H9 (cell line): Measurements from ENCODE around the gene MARVELD1. TPM values are rescaled to one million over a fixed set of nuclear protein-coding genes. Genes with fewer than 3 reads are reported as not detected.

Experiments
- DNase-seq: peaks from one replicate; pipeline ENCODE4 v3.0.0-alpha.2; 2017
- H2AFZ ChIP-seq: one replicate; pipeline ENCODE4 v1.6.1; 2013; ENCODE audit warnings: mild to moderate bottlenecking, low read length, control low read depth, moderate library complexity
- H2AK5ac ChIP-seq: 2 replicates; pipeline ENCODE4 v1.6.1; 2013; ENCODE audit warnings: low read length, control low read depth, mixed read lengths; ENCODE audit not compliant: insufficient read length
- H2BK120ac ChIP-seq: one replicate; pipeline ENCODE4 v1.6.1; 2013; ENCODE audit warnings: low read depth, mild to moderate bottlenecking, low read length, control low read depth, inconsistent platforms; ENCODE audit not compliant: poor library complexity, severe bottlenecking
- H2BK12ac ChIP-seq: 2 replicates; pipeline ENCODE4 v1.6.1; 2013; ENCODE audit warnings: low read length, control low read depth, mixed read lengths, low read depth; ENCODE audit not compliant: insufficient read length
- H2BK15ac ChIP-seq: 2 replicates; pipeline ENCODE4 v1.6.1; 2013; ENCODE audit warnings: low read depth, low read length, control low read depth
- H2BK20ac ChIP-seq: one replicate; pipeline ENCODE4 v1.6.1; 2013; ENCODE audit warnings: low read depth, mild to moderate bottlenecking, low read length, control low read depth, inconsistent platforms; ENCODE audit not compliant: poor library complexity, severe bottlenecking
- H2BK5ac ChIP-seq: 2 replicates; pipeline ENCODE4 v1.6.1; 2013; ENCODE audit warnings: low read length, control low read depth, mixed read lengths; ENCODE audit not compliant: insufficient read length
- H3K14ac ChIP-seq: 2 replicates; pipeline ENCODE4 v1.6.1; 2013; ENCODE audit warnings: low read length, control low read depth; ENCODE audit not compliant: insufficient read depth
- H3K18ac ChIP-seq: 2 replicates; pipeline ENCODE4 v1.6.1; 2013; ENCODE audit warnings: low read depth, mild to moderate bottlenecking, mixed read lengths, low read length, control low read depth; ENCODE audit not compliant: insufficient read length
- H3K23ac ChIP-seq: 2 replicates; pipeline ENCODE4 v1.6.1; 2013; ENCODE audit warnings: low read length, control low read depth, mixed read lengths, low read depth; ENCODE audit not compliant: insufficient read length
- H3K23me2 ChIP-seq: 2 replicates; pipeline ENCODE4 v1.6.1; 2013; ENCODE audit warnings: low read depth, mild to moderate bottlenecking, mixed read lengths, low read length, control low read depth; ENCODE audit not compliant: insufficient read length, poor library complexity, severe bottlenecking
- H3K27ac ChIP-seq: 2 replicates; pipeline ENCODE4 v1.5.1; 2013; ENCODE audit warnings: low read length, control low read depth, mixed read lengths, low read depth; ENCODE audit not compliant: insufficient read length
- H3K27me3 ChIP-seq: 2 replicates; pipeline ENCODE4 v1.6.1; 2013; ENCODE audit warnings: low read length, control low read depth, inconsistent platforms; ENCODE audit not compliant: insufficient read depth
- H3K4ac ChIP-seq: 2 replicates; pipeline ENCODE4 v1.6.1; 2013; ENCODE audit warnings: low read depth, mild to moderate bottlenecking, control low read depth, inconsistent platforms, low read length, moderate library complexity
- H3K4me1 ChIP-seq: 2 replicates; pipeline ENCODE4 v1.6.1; 2013; ENCODE audit warnings: low read length, control low read depth, inconsistent platforms; ENCODE audit not compliant: insufficient read depth
- H3K4me2 ChIP-seq: 2 replicates; pipeline ENCODE4 v1.6.1; 2013; ENCODE audit warnings: low read length, control low read depth, mixed read lengths; ENCODE audit not compliant: insufficient read length, insufficient read depth
- H3K56ac ChIP-seq: 2 replicates; pipeline ENCODE4 v1.6.1; 2013; ENCODE audit warnings: low read depth, mild to moderate bottlenecking, mixed read lengths, low read length, control low read depth; ENCODE audit not compliant: insufficient read length
- H3K79me1 ChIP-seq: 2 replicates; pipeline ENCODE4 v1.6.1; 2013; ENCODE audit warnings: low read depth, mild to moderate bottlenecking, moderate library complexity, low read length, control low read depth, inconsistent platforms; ENCODE audit not compliant: insufficient read depth, poor library complexity, severe bottlenecking
- H3K79me2 ChIP-seq: 2 replicates; pipeline ENCODE4 v1.6.1; 2013; ENCODE audit warnings: low read length, control low read depth, inconsistent platforms; ENCODE audit not compliant: insufficient read depth
- H3K9ac ChIP-seq: 2 replicates; pipeline ENCODE4 v1.6.1; 2013; ENCODE audit warnings: low read length, control low read depth, mixed read lengths; ENCODE audit not compliant: insufficient read length; ENCODE audit errors: extremely low read depth
- H3K9me3 ChIP-seq: one replicate; pipeline ENCODE4 v1.6.1; 2013; ENCODE audit warnings: low read depth, low read length, inconsistent platforms; ENCODE audit not compliant: control insufficient read depth
- H3T11ph ChIP-seq: one replicate; pipeline ENCODE4 v1.6.1; 2013; ENCODE audit warnings: mild to moderate bottlenecking, low read length, control low read depth, inconsistent platforms
- H4K20me1 ChIP-seq: one replicate; pipeline ENCODE4 v1.6.1; 2013; ENCODE audit not compliant: control insufficient read depth, insufficient read length, insufficient read depth
- H4K5ac ChIP-seq: 2 replicates; pipeline ENCODE4 v1.6.1; 2013; ENCODE audit warnings: low read depth, mild to moderate bottlenecking, mixed read lengths, low read length, control low read depth; ENCODE audit not compliant: insufficient read length
- H4K8ac ChIP-seq: replicated peaks from 2 replicates; pipeline ENCODE4 v1.6.1; 2013; ENCODE audit warnings: low read length, control low read depth, mixed read lengths, low read depth; ENCODE audit not compliant: insufficient read length
- H4K91ac ChIP-seq: 2 replicates; pipeline ENCODE4 v1.6.1; 2013; ENCODE audit warnings: low read depth, mild to moderate bottlenecking, moderate library complexity, mixed read lengths, low read length, control low read depth; ENCODE audit not compliant: insufficient read length
- H3K27ac Mint-ChIP-seq, 3 experiments: 2 replicates in 2 of 3; 3 replicates in 1 of 3; pipeline ENCODE4 v1.8.0; 2020 to 2021; ENCODE audit warnings: mixed read lengths in 3 of 3, mild to moderate bottlenecking in 1 of 3, moderate library complexity in 1 of 3
- H3K27me3 Mint-ChIP-seq: 2 replicates; pipeline ENCODE4 v1.8.0; 2021; ENCODE audit warnings: low read depth, mild to moderate bottlenecking, moderate library complexity, mixed read lengths
- H3K36me3 Mint-ChIP-seq, 3 experiments: 2 replicates in 2 of 3; 3 replicates in 1 of 3; pipeline ENCODE4 v1.8.0; 2020 to 2021; ENCODE audit warnings: low read depth in 3 of 3, mixed read lengths in 3 of 3; ENCODE audit not compliant: insufficient read depth in 1 of 3
- H3K4me1 Mint-ChIP-seq, 2 experiments: 2 replicates each; pipeline ENCODE4 v1.8.0; 2020; ENCODE audit warnings: mixed read lengths in 2 of 2
- H3K4me3 Mint-ChIP-seq, 2 experiments: 2 replicates in 1 of 2; 3 replicates in 1 of 2; pipeline ENCODE4 v1.8.0; 2020 to 2021; ENCODE audit warnings: mild to moderate bottlenecking in 2 of 2, mixed read lengths in 2 of 2, moderate library complexity in 1 of 2
- H3K9me3 Mint-ChIP-seq, 2 experiments: 2 replicates in 1 of 2; 3 replicates in 1 of 2; pipeline ENCODE4 v1.8.0; 2020; ENCODE audit warnings: mild to moderate bottlenecking in 2 of 2, mixed read lengths in 2 of 2, moderate library complexity in 1 of 2
- CTCF ChIP-seq: fragments of 200-600 bp; sonication (generic); conservative IDR thresholded peaks from 3 replicates; pipeline ENCODE4 v1.8.0; 2021; ENCODE audit warnings: antibody characterized with exemption, mild to moderate bottlenecking
- WGBS: extraction: QIAGEN DNeasy Blood & Tissue Kit; methylation state at CpG from one replicate; pipeline ENCODE4 v1.1.7; 2013; ENCODE audit warnings: missing lambda C conversion rate, low lambda C conversion rate, mixed read lengths; ENCODE audit not compliant: insufficient read length; ENCODE audit errors: extremely low coverage; 5-methylcytosine and 5-hydroxymethylcytosine counted together
- total RNA-seq: library from RNA; stranded (reverse); gene quantifications from 2 replicates; pipeline ENCODE4 v1.2.1, GENCODE V29; 2021

MARVELD1 gene
- total RNA-seq, 1 experiment from 2014 or later = 26.7 TPM

GRCh38 chr10:97675222-97675621 lies 38.3 kb upstream of the MARVELD1 start:
- Histone ChIP-seq H2BK15ac (no peak overlapping the region), H3K56ac (no peak overlapping the region), H2BK120ac (no peak overlapping the region), H3T11ph (no peak overlapping the region), H4K8ac (no peak overlapping the region), H3K79me1 (no peaks in the 10 kb centered on the region), H3K18ac (no peak overlapping the region), H3K4ac (no peak overlapping the region), H3K9me3 (no peaks in the 10 kb centered on the region), H2BK20ac (no peak overlapping the region), H3K27ac (no peak overlapping the region), H4K20me1 (no peaks in the 10 kb centered on the region), H3K4me2 (no peak overlapping the region), H2BK12ac (no peak overlapping the region), H3K23ac (no peak overlapping the region), H4K91ac (no peak overlapping the region), H2AK5ac (no peak overlapping the region), H3K23me2 (no peaks in the 10 kb centered on the region), H3K27me3 (no peaks in the 10 kb centered on the region), H3K4me1 (no peaks in the 10 kb centered on the region), H2BK5ac (no peak overlapping the region), H4K5ac (no peak overlapping the region), H3K79me2 (no peaks in the 10 kb centered on the region), H2AFZ (no peak overlapping the region), H3K14ac (no peak overlapping the region), H3K9ac (no peak overlapping the region)
- Mint-ChIP-seq H3K36me3 (peaks cover 19 to 64% (median 53%) of the 10 kb centered on the region in 3 experiments), H3K9me3 (no peaks in the 10 kb centered on the region), H3K27me3 (no peaks in the 10 kb centered on the region), H3K4me3 (no peak overlapping the region; a peak in 1 of 5 replicates), H3K4me1 (no peaks in the 10 kb centered on the region), H3K27ac (no peak overlapping the region; a peak in 1 of 7 replicates)
- DNase-seq = no peak
- no CpG with 5 or more reads among the region's 9 CpGs for WGBS
- TF ChIP-seq CTCF = no peak
